ENCODE measurements around the gene DEPDC1B.
"Not testable (repeated sequence)": the region's sequence is repeated elsewhere in the genome, so short reads cannot be mapped to it uniquely, and the experiment has no call there.

The DEPDC1B gene, protein sequence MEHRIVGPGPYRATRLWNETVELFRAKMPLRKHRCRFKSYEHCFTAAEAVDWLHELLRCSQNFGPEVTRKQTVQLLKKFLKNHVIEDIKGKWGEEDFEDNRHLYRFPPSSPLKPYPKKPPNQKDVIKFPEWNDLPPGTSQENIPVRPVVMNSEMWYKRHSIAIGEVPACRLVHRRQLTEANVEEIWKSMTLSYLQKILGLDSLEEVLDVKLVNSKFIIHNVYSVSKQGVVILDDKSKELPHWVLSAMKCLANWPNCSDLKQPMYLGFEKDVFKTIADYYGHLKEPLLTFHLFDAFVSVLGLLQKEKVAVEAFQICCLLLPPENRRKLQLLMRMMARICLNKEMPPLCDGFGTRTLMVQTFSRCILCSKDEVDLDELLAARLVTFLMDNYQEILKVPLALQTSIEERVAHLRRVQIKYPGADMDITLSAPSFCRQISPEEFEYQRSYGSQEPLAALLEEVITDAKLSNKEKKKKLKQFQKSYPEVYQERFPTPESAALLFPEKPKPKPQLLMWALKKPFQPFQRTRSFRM

GRCh38 chr5:60699609-60700415, at the start of gene DEPDC1B:
Gene DEPDC1B, minus strand, starts transcription at chr5:60700166. Its CDS starts 73 bp downstream, at chr5:60700093.
- peak; percentile 82 for DNase-seq

GRCh38 chr5:60744682-60745081, 44.7 kb upstream of the DEPDC1B start:
- no peak for DNase-seq

GRCh38 chr5:60743511-60744314, 43.7 kb upstream of the DEPDC1B start:
- no peak for DNase-seq

GRCh38 chr5:60740322-60740721, 40.4 kb upstream of the DEPDC1B start:
- no peak for DNase-seq

GRCh38 chr5:60738933-60739332, 39.0 kb upstream of the DEPDC1B start:
- no peak for DNase-seq

DNA sequence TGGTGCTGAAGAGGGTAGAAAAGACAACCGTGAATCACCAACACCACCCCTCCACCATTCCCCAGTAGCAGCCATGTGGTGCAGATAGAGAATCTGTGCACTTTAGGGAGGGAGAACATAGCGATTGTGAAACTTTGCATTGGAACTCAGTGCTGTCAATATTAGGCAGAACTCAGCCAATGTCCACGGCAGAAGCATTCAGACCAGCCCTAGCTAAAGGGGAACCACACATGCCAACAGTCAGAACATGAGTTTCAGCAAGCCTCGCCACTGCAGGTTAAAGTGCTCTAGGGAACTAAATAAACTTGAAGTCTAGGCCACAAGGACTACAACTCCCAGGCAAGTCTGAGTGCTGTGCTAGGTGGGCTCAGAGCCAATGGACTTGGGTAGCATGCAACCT, 38.5 kb upstream of the DEPDC1B start:
- no peak for DNase-seq

DNA sequence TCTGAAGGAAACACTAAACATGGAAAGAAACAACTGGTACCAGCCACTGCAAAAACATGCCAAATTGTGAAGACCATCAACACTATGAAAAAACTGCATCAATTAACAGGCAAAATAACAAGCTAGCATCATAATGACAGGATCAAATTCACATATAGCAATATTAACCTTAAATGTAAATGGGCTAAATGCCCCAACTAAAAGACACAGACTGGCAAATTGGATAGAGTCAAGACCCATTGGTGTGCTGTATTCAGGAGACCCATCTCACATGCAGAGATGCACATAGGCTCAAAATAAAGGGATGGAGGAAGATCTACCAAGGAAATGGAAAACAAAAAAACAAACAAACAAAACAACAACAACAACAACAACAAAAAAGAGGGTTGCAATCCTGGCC, 30.9 kb upstream of the DEPDC1B start:
- not testable (repeated sequence) for DNase-seq

- no peak for DNase-seq
Observed at GRCh38 chr5:60727033-60727679, 27.2 kb upstream of the DEPDC1B start.

DNA sequence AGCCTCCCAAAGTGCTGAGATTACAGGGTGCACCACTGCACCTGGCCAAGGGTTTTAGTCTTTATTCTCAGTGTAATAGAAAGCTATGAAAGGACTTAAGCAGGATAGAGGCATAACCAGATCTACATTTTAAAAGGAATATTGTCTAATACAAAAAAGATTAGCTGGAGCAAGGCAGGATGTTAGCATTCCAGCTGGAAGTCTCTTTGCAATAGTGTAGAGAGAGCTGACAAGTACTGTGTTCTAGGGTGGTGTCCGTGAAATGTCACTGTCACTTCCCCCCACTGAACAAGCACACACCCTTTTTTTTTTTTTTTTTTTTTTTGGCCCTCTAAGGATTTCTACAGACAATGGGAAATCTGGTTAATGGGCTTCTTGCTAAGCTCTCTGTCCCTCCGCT, 24.2 kb upstream of the DEPDC1B start:
- DNase-seq = no peak

DNA sequence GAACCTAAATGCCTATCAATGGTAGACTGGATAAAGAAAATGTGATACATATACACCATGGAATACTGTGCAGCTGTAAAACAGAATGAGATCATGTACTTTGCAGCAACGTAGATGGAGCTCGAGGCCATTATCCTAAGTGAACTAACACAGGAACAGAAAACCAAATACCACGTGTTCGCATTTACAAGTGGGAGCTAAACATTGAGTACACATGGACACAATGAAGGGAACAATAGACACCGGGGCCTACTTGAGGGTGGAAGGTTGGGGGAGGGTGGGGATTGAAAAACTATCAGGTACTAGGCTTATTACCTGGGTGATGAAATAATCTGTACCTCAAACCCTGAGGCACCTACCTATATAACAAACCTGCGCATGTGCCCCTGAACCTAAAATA, 22.4 kb upstream of the DEPDC1B start:
- DNase-seq = peak; percentile 58

GRCh38 chr5:60719329-60719728, 19.4 kb upstream of the DEPDC1B start:
- no peak for DNase-seq

DNA sequence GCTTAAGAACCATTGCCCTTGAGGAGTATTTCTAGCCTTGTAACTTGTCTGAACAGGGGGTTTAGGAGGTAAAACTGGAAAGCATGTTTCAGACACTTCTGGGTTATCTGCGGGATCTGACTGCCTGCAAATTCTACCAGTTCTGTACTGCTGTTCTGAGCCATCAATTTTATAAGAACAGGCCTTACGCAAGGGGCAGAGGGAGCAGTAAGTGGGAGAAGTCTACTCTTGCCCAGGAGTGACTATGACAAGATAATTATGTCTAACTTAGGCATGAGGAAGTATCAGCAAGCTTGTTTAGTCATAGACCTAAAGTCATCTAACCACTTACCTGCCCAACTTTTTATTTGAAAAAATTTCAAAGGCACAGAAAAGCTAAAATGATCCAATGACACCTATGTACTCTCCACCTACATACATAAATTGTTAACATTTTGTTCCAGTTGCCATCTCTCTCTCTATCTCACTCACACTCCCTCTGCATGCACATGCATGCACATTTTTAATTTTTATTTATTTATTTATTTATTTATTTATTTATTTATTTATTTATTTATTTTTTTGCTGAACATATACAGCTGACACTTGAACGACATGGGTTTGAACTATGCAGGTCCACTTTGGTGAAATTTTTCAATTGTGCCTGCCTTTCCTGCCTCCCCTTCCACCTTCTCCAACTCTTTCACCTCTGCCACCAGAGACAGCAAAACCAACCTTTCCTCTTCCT, 18.4 kb upstream of the DEPDC1B start:
- DNase-seq = no peak

GRCh38 chr5:60715201-60715928, 15.4 kb upstream of the DEPDC1B start:
- DNase-seq = peak; percentile 4

- DNase-seq = no peak
Observed at GRCh38 chr5:60712950-60713349, 13.0 kb upstream of the DEPDC1B start.

- not testable (repeated sequence) for DNase-seq
Observed at GRCh38 chr5:60711892-60712291, 11.9 kb upstream of the DEPDC1B start.

DNA sequence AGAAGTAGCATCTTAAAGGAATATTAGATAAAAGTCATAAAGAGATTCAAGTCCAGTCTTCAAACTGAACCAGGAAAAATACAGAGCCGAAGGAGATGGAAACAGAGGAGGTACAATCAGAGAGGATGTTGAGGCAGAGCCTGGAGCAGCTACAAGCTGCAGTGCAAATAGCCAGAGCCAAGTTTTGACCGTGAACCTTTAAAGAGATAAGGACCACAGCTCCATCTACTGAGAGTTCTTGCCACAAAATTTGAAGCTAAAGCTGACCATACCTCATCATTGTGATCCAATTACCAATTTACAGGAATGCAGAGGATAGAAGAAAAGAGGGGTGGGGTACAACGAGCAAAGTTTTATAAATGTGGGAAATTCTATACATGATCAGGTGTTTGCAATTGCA, 10.4 kb upstream of the DEPDC1B start:
- DNase-seq = no peak

DNA sequence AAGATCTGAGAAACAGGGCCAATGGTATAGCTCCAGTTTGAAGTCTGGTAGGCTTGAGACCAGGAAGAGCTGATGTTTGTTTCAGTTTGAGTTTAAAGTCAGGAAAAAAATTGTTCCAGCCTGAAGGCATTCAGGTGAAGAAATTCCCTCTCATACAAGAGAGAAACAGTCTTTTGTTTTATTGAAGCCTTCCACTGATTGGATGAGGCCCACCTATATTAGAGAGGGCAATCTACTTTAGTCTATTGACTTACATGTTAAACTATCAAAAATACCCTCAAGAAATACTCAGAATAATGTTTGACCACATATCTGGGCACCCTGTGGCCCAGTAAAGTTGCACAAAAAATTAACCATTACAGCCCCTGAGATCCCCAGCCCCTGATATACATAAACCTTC, 5.2 kb upstream of the DEPDC1B start:
- DNase-seq = no peak

- no peak for DNase-seq
Observed at GRCh38 chr5:60703944-60704343, 4.0 kb upstream of the DEPDC1B start.

GRCh38 chr5:60701321-60701968, 1.5 kb upstream of the DEPDC1B start:
- DNase-seq = no peak

- peak; percentile 42 for DNase-seq
Observed at GRCh38 chr5:60700416-60700757, 421 bp upstream of the DEPDC1B start.

DNA sequence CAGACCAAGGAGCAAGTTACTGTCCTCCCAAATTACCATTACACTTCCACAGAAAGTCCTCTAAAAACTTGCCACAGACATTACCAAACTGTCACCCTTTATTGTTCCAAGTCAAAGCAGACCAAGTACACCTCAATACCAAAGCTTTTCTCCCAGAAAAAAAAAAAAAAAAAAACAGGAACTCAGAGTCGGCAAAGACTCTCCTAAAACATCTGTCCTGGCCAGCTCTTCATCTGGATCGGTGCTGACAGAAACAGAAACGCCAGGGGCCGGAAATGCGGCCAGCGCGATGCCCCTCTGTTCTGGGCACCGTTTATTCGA, 718 bp downstream of the DEPDC1B start:
- no peak for DNase-seq

All from NCI-H2171 treated with DMSO at 0.1 percent for 48 hours (cell line).